Activated CD8-positive, alpha-beta memory T cell treated with anti-CD3 and anti-CD28 coated beads, Interleukin-2, amount 50 U/mL, for 24 hours (primary cell): Measurements from ENCODE around the gene LONP1.

Experiments
- DNase-seq: peaks from one replicate; pipeline ENCODE4 v3.0.0-alpha.2; 2020; ENCODE audit errors: extremely low read depth

The LONP1 gene

DNA sequence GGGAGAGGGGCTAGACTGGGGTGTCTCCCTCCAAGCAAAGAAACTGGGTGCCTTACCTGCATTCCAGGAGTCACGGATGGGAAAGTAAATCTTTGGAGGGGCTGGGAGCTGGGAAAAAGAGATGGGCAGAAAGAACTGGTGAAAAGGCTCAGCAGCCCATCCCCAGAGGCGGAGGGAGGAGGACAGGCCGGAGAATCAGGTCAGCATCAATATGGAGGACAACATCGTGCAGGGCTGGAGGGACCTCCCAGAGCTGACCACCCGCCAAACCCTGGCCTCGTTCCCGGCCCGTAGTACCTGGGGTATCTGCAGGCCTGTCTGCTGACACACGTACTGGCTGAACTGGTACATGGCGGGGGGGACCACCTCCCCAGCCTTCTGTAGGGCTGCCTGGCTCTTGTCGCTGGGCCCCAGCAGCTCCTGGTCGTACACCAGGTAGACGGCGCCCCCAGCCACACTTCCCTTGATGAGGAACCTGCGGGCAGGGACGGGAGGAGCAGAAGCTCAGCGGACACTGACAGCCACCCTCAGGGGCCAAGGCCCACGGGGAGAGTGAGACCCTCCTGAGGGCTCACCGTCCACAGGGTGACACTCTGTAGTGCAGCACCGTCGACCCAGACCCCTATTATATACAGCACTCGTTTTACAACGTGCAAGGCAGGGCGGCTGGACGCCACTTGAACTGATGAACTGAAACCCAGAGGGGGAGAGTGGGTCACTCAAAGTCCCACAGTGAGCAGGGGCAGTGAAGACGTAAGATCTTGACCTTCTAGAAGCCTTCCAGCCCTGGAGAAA is 40.5 kb downstream of the LONP1 start:
- no peak for DNase-seq

DNA sequence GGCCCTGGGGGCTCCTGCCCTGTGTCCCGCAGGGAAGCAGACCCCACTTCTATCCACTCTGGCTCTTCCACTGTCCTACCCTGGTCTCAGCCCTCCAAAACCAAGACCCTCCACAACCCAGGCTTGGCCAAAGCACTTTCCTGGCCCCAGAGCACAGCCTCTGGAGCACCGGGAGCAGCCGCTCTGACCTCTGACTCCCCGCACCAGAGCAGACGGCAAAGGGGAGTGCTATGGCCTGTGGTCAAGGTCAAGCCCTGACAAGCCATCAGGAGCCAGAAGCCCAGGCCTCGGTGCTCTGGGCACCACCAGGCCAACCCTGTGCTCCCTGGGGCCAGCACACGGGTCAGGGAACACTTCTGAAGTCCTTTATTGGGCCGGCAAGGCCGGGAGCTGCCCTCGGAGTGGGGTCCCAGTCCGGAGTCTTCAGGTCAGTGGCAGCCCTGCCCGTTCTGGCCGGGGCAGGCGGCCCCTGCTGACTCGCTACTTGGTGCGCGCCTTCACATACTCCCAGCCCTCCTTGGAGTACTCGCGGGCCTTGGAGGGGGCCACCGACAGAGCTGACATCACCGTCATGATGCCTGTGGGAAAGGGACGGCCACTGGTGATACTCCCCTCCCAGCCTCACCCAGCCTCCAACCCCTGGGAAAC is 41.8 kb downstream of the LONP1 start:
- DNase-seq: no peak

DNA sequence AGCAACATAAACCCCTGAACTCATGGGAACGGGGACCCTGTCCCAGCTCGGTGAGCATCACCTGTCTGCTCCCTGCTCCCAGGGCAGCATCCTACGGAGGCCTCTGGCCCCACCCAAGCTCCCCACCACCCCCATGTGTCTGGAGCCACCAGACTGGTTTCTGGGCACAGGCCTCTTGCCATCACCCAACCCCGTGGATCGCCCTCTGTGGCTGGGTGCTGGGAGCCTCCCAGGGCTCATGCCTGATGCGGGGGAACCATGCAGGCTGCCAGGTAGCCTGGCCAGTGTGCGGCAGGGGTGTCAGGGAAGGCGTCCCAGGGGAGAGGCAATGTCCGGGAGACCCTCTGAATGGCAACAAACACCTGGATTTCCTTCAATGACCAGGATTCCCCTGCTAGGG is 42.4 kb downstream of the LONP1 start:
- no peak for DNase-seq

DNA sequence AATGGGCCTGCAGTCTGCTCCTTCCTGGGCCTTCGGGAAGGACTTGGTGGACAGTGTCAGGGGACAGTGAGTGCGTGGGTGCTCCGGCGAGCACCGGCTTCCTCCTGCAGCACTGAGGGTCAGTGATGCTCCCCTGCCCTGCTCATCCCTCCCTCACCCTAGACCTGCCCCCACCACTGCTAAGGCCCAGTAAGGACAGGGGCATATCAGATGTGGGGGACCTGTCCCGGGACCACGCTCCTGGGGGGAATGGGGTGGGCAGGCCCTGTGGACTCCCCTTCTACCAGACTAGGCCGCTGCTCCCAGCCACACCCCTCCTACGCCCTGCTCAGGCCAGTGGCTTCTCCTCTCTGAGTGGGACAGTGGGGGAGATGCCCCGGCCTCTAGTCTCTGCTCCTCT is 42.8 kb downstream of the LONP1 start:
- DNase-seq: no peak

DNA sequence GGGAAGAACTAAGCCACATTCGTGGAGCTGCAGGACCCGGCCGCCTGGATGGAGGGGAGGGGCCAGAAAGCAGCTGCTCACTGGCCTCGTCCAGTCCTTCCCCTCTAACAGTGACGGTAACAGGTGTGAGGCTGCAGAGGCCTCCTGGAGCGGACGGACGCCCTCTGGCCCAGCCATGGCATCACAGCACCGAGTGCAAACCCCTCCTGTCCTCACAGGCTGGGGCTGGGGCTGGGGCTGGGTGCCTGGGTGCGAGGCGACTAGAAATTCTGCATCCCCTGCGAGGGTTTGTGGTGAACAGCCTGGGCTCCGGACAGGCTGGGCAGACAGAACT is 43.2 kb downstream of the LONP1 start:
- no peak for DNase-seq

DNA sequence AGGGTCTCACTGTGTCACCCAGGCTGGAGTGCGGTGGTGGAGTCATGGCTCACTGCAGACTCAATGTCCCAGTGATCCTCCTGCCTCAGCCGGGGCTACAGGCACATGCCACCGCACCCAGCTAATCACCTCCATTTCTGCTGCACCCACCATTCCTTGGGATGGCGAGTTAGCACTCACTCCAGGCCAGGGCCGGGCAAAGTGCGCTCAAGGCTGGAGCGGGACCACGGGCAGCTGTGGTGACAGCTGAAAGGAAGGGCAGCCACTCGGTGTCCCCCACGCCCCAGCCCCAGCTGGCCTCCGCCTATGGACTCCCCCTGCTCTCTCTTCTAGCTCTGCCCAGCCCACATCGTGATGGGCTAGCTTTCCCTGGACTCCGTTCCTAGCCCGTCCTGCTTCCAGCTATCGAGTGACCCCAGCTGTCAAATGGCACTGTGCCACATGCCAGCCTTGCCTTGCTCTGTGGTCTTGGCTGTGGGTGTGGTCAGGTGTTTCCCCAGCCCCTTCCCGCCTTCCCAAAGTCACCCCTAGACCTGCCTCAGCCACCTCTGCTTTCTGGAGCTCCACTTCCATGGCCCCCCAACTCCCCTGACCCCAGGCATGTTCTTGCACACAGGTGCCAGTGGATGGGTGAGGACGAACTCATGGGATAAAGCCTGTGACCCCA is 43.7 kb downstream of the LONP1 start:
- no peak for DNase-seq

DNA sequence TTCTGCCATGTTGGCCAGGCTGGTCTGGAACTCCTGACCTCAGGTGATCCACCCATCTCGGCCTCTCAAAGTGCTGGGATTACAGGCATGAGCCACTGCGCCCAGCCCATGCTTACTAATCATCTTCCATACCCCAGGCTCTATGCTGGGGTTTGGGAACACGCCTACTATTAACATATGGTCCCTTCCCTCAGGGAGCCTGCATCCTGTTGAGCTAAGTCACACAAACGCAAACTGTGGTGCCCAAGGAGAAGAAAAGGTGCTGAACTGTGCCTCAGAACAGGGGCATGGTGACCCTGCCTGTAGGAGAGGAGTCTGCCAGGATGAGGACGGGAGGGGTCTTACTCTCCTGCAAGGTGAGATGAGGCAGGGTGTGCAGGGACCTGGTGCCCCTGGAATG is 45.2 kb downstream of the LONP1 start:
- no peak for DNase-seq

DNA sequence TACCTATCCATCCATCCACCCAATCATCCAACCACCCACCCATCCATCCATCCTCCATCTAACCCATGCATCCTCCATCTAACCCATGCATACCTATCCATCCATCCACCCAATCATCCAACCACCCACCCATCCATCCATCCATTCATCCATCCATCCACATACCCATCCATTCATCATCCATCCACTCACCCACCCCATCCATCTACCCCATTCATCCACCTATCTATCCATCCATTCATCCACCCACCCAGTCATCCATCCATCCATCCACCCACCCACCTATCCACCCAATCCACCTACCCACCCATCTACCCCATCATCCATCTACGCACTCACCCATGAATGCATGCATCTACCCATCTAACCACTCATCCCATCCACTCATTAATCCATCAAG is 46.2 kb downstream of the LONP1 start:
- DNase-seq: no peak

DNA sequence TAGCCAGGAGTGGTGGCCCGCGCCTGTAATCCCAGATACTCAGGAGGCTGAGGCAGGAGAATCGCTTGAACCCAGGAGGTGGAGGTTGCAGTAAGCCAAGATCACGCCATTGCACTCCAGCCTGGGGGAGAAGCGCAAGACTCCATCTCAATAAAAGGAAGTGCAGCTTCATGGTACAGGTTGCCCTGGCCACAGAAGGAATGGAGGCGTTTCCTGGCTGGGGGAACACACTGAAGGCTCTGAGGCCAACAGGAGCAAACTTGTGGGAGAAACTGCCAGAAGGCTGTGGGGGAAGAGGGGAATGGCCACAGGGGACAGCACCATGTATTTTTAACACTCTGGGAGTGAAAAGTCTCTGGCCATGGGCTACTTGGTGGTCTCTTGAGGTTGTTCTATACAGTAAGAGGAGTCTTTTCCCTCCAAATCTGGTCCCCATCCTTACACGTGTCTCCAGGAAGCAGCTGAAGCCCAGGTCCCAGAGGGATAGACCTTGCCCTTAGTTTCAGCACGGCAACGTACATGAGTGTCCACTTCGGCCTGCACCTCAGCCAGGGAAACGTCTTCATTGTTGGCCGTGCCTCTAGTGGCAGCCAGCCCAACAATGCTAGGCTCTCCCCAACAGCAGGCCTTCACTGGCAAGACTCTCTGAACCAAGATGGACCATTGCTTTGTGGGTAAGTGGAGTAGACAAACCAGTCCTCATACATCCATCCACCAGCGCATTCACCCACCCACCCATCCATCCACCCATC is 47.1 kb downstream of the LONP1 start:
- DNase-seq: no peak

DNA sequence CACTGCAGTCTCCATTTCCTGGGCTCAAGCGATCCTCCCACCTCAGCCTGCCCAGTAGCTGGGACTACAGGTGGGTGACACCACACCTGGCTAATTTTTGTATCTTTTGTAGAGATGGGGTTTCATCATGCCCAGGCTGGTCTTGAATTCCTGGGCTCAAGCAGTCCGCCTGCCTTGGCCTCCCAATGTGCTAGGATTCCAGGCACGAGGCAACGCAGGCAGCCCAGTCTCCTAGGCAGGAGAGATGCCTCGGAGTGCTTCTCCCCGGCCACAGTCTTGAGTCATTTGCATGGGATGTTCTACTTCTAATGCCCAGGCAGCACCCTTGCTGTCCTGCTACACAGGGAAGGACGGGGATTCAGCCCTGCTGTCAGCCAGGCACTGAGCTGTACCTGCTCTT is 48.3 kb downstream of the LONP1 start:
- DNase-seq: no peak

DNA sequence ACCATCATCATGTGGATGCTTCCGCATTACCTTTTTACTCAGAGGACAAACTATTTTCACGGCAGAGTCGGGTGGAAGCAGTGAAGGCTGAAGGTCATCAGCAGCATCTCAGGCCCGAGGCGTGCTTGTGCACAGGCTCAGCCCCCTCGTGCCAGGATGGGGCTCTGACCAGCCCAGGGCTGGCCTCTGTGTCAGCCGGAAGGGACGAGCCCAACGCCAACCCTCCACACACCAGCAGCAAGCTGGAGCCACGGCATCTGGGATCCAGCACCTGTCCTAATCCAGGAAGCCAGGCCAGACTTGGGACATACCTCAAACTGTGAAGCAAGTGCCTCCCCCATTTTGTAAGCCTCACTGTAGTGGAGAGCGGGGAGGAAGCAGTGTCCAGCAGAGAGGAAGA is 50.7 kb downstream of the LONP1 start:
- DNase-seq: no peak

DNA sequence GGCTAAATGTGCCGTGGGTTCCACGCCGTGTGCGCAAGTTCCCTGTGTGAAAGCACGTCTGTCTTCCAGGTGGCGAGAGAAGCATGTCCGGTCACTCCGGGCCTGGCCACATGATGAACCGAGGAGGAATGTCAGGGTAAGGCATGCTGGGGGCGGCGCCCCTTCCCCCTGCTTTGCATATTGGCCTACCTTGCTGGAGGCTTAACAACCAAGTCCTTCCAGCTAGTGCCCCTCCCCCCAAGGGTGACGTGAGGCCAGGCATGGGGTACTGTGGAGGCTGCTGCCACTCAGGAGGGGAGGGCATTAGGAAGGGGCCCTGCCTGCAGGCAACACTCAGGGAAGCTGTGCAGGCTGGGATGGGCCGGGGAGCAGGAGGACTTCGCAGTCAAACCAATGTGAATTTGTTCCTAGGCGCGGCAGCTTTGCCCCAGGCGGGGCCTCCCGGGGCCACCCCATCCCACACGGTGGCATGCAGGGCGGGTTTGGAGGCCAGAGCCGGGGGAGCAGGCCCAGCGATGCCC is 52.1 kb downstream of the LONP1 start:
- DNase-seq: no peak

DNA sequence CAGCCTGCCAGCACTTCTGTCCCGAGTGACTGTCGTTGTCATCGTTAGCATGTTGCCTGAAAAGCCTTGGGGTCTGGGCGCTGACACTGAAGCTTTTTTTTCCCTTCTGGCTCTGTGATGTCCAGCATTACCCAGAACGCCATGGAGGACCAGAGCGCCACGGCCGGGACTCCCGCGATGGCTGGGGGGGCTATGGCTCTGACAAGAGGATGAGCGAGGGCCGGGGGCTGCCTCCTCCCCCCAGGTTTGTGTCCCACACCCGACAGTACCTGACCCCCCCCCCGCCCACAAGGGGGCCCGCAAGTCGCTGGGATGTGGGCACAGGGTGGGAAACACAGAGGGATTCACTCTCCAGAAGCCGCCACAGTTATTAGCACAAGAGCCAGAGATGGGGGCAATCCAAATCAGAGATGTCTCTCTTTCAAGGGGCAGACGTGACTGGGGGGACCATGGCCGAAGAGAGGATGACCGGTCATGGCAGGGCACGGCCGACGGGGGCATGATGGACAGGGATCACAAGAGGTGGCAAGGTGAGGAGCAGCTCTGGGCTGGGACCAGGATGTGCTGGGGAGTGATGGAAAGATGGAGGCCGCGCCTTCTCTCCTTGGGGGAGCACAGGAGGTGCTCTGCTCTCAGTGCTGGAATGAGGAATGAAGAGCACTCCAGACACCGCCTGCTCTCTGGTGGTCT is 52.9 kb downstream of the LONP1 start:
- no peak for DNase-seq

DNA sequence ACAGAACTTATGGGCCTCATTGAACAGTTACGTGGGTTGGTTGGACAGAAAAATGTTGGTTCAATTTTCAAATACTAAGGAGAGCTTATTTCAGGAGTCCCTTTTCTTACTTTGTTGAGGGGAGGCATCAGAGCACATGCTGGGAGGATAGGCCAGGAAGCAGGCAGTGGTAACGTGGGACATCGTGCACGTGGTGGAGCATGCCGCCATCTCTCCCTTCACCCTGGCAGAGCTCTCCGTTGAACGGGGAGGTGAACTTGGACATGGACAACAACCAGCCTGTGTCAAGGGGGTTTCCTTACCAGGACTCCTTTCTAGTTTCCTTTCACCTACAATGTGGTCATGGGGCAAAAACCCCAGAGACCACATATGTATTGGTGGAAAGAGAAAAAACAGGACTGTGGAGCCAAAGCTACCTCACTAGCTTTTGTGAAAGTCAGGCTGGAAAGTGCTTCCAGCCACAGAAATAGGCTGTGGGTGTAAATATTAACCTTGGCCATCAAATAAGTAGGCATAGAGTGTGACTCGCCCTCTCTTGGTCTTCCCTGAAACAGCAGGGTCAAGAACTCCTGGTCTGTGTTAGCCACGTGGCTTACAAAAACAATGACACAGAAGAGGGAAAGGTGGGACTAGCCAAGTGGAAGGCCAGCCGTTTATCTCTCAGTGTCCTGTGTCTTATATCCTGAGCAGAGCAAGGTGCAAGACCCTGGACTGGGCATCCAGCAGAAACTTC is 54.0 kb downstream of the LONP1 start:
- DNase-seq: no peak

DNA sequence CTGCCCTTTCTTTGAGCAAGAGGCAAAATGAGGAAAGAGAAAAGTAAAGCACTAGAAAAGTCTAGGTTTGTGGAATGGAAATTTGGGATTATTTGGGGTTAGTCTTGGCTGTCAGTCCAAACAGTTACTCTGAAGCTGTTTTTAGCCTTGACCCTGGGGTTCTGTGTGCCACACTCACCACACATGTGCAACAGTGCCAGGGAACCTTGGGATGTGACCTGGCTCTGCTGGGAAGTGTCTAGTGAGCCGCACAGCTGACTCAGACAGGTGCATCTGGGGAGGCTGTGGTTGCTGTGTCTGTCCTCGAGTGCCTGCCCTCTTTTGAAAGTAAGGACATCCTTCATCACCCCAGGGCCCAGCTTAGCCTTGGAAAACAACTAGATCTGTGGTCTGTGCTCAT is 55.4 kb downstream of the LONP1 start:
- no peak for DNase-seq

DNA sequence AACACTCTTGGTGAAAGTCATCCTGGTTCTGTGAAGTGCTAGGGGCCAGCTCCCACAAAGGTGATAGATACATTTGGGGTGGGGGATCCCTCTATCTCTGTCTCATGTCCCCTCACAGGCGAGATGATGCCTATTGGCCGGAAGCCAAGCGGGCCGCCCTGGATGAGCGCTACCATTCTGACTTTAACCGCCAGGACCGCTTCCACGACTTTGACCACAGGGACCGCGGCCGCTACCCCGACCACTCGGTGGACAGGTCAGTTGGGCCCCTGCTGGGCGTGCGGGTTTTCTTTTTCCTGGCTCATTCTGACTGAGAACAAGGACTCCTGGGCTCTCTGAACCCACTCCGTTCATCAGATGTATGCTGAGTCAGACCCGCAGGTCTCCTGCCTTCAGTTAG is 56.0 kb downstream of the LONP1 start:
- DNase-seq: no peak

DNA sequence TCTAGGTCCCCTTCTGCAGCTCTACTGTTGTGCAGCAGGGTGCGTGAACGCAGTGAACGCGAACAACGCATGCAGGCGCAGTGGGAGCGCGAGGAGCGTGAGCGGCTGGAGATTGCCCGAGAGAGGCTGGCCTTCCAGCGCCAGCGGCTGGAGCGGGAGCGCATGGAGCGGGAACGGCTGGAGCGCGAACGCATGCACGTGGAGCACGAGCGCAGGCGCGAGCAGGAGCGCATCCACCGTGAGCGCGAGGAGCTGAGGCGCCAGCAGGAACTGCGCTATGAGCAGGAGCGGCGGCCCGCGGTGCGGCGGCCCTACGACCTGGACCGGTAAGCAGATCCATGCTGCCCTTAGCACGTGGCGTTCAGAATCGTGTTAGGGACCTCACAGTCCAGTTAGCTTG is 58.5 kb downstream of the LONP1 start:
- no peak for DNase-seq

DNA sequence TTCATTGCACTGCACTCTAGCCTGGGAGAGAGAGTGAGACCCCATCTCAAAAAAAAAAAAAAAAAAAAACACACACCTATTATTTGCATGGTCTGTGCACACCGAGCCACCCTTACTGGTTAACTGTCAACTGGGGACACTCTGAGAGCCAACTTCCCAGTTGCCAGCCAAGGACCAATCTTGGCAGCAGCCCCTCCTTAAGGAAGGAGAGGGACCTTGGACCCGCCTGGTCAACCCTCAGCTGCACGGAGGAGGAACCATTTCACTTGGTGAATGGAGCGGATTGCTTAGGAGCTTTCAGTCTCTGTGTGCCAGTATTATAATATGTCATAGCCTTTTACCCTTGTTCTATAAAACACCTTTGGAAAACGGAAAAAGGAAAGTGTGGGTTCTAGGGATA is 64.5 kb downstream of the LONP1 start:
- DNase-seq: no peak

DNA sequence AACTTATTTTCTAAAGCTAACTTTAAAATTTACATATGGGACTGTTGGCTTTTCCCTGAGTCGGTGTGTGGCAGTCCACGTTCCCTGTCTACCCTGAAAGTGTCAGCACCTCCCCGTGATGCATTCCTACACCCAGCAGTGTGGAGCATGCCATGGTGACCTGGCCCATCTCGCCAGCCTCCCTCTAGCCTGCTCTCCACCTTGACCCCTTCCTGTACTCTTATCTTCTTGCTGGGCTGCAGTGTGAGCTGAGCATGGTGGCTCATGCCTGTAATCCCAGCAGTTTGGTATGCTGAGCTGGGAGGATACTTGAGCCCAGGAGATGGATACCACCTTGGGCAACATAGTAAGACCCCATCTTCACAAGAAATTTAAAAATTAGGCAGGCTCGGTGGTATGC is 65.0 kb downstream of the LONP1 start:
- DNase-seq: no peak

DNA sequence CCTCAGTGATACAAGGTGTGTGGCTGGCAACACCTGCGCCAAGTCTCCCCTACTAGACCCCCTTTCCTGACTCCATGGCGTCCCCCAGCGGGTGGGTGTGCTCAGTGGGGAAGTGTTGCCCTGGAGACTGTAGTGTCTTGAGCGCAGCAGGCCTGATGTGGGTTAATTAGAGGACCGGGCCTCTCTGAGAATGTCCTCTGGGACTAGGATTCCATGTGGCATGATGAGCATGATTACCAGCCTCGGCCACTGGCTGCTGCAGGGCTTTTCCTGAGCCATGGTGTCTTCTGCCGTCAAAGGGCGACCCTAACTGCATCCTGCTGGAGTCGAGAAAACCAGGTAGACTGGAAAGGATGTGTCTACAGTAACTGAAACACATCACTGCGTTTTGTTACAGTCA is 67.7 kb downstream of the LONP1 start:
- no peak for DNase-seq

DNA sequence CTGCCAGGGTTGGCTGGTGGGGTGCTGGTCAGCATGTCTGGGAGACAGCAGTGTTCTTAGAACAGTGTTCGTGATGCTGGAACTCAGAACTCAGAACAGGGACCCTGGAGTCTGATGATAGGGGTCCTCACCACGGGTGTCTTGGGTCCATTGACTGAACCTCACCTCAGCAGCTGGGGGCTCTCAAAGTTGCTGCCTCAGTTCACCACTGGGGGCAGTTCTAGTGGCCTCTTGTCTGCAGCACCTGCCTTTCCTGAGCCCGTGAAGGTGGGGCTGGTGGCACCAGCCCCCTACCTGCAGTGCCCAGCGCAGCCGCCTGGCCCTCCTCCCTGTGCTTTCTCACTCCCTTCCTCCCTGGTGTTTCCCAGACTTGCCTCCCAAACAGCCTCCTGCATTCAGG is 68.6 kb downstream of the LONP1 start:
- no peak for DNase-seq
